Chondrocyte (in vitro differentiated cells): ENCODE measurements around the gene NGEF. TPM values are rescaled to one million over a fixed set of nuclear protein-coding genes. Genes with fewer than 3 reads are reported as not detected.
A peak's percentile ranks its signal among the peaks of the same experiment; 100 is the strongest.

Experiments
- DNase-seq: peaks from one replicate; pipeline ENCODE4 v3.0.0; 2021; ENCODE audit warnings: mixed read lengths, low spot score
- H3K27ac Mint-ChIP-seq: one replicate; pipeline ENCODE4 v1.8.0; 2021; ENCODE audit warnings: mild to moderate bottlenecking, moderate library complexity, mixed read lengths; ENCODE audit not compliant: unreplicated experiment
- H3K27me3 Mint-ChIP-seq: 2 replicates; pipeline ENCODE4 v1.8.0; 2021; ENCODE audit warnings: low read depth, mixed read lengths
- H3K36me3 Mint-ChIP-seq: 2 replicates; pipeline ENCODE4 v1.8.0; 2021; ENCODE audit warnings: low read depth, mixed read lengths
- H3K4me1 Mint-ChIP-seq: 2 replicates; pipeline ENCODE4 v1.8.0; 2021; ENCODE audit warnings: low read depth, mild to moderate bottlenecking, mixed read lengths
- H3K4me3 Mint-ChIP-seq: one replicate; pipeline ENCODE4 v1.8.0; 2021; ENCODE audit warnings: mild to moderate bottlenecking, moderate library complexity, mixed read lengths; ENCODE audit not compliant: unreplicated experiment
- H3K9me3 Mint-ChIP-seq: 2 replicates; pipeline ENCODE4 v1.8.0; 2021; ENCODE audit warnings: low read depth, mixed read lengths
- total RNA-seq: library from RNA; stranded (reverse); gene quantifications from 3 replicates; pipeline ENCODE4 v1.2.1, GENCODE V29; 2021
- TF ChIP-seq, protein P1 (sequence below): fragments of 200-600 bp; sonication (generic); IDR thresholded peaks from 2 replicates; pipeline ENCODE4 v1.5.0; 2021; ENCODE audit warnings: antibody characterized with exemption, mild to moderate bottlenecking, moderate library complexity

The NGEF gene
- total RNA-seq, 1 donor from 2014 or later, result 0.10 TPM

DNA sequence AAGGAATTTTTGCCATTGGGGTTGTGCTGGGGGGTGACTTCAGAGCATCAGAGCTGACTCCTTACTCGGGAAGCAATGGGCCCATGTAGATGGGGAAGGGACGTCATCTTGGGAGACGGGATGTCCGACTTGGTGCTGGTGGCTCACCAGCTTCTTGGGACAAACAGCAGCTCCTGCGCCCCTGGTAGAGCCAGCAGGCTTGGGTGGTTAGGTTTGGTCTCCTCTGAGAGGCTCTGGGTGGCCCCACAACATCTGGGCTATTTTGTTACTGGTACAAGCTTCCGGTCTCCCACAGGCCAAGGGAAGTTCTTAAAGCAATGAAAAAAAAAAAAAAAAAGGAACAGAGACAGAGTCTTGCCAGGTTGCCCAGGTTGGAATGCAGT is 1.8 kb downstream of the NGEF start:
- Mint-ChIP-seq H3K4me1 (peaks cover 15% of the 10 kb centered on the region), H3K27ac (no peak overlapping the region), H3K4me3 (no peak overlapping the region), H3K27me3 (no peaks in the 10 kb centered on the region), H3K36me3 (no peaks in the 10 kb centered on the region), H3K9me3 (peaks cover 3% of the 10 kb centered on the region)
- TF ChIP-seq, protein P1, sequence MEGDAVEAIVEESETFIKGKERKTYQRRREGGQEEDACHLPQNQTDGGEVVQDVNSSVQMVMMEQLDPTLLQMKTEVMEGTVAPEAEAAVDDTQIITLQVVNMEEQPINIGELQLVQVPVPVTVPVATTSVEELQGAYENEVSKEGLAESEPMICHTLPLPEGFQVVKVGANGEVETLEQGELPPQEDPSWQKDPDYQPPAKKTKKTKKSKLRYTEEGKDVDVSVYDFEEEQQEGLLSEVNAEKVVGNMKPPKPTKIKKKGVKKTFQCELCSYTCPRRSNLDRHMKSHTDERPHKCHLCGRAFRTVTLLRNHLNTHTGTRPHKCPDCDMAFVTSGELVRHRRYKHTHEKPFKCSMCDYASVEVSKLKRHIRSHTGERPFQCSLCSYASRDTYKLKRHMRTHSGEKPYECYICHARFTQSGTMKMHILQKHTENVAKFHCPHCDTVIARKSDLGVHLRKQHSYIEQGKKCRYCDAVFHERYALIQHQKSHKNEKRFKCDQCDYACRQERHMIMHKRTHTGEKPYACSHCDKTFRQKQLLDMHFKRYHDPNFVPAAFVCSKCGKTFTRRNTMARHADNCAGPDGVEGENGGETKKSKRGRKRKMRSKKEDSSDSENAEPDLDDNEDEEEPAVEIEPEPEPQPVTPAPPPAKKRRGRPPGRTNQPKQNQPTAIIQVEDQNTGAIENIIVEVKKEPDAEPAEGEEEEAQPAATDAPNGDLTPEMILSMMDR, result no peak
- peak; percentile 28 for DNase-seq

DNA sequence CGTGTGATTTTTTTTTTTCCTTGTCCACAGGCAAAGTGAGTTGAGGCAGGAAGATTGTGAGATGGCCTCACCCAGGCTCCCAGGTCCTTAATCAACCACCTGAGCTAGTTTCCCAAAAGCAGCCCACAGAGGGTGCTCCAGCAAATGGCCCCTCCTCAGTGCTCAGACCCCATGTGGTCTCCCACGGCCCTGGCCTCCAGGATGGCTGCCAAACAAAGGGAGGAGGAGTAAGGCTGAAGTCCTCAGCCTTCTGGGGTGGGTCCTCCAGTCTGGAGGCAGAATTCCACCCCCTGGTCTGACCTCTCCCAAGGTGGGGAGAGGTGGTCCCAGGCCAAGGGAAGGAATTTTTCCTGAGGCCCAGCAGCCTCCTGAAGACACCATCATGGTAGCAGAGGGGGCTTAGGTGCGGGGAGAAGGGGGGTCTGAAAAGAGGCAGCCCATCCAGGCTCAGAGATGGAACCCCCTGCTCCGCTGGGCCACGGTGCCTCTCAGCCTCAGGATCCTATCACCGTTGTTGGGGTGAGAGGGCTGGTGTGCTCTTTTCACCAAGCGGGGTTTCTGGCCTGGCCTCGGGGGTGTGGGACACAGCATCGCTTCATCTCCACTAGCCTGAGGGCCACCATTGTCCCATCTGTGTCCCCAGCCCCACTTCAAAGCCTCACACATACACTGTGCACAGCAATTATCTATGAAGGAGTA is 2.3 kb downstream of the NGEF start:
- Mint-ChIP-seq H3K4me1 (peaks cover 15% of the 10 kb centered on the region), H3K27ac (no peak overlapping the region), H3K4me3 (no peak overlapping the region), H3K36me3 (no peaks in the 10 kb centered on the region), H3K9me3 (peaks cover 3% of the 10 kb centered on the region), H3K27me3 (no peaks in the 10 kb centered on the region)
- peak; percentile 39 for DNase-seq
- TF ChIP-seq, protein P1, result no peak

GRCh38 chr2:233009661-233010060 is 3.4 kb downstream of the NGEF start:
- DNase-seq, result peak; percentile 40
- Mint-ChIP-seq H3K4me3 (no peak overlapping the region), H3K9me3 (no peaks in the 10 kb centered on the region), H3K27ac (no peak overlapping the region), H3K27me3 (peaks cover 6% of the 10 kb centered on the region), H3K4me1 (peaks cover 15% of the 10 kb centered on the region), H3K36me3 (no peaks in the 10 kb centered on the region)
- TF ChIP-seq, protein P1, result no peak

DNA sequence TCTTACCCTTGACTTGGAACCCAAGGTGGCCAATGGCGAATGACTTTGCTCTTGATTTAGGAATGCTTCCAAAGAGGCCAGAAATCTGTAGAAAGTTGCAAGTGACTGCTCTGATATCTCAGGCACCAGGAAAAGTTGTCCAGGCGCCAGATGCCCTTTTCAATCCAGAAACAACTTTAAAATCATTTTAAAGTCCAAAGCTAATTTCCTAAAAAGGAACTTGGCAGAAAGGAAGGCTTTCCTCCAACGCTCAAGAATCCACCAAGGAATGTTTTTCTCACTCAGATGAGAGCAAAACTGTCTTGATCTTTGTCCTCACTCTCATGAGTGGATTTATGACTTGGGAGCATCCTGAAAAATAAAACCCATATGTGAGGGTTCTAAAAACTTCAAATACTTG is 5.3 kb downstream of the NGEF start:
- Mint-ChIP-seq H3K27me3 (peaks cover 12% of the 10 kb centered on the region), H3K36me3 (no peaks in the 10 kb centered on the region), H3K4me3 (no peak overlapping the region), H3K27ac (no peak overlapping the region), H3K9me3 (no peaks in the 10 kb centered on the region), H3K4me1 (peaks cover 15% of the 10 kb centered on the region)
- DNase-seq, result no peak
- TF ChIP-seq, protein P1, result no peak

GRCh38 chr2:233007270-233007669 is 5.8 kb downstream of the NGEF start:
- Mint-ChIP-seq H3K4me3 (no peak overlapping the region), H3K4me1 (peaks cover 15% of the 10 kb centered on the region), H3K36me3 (no peaks in the 10 kb centered on the region), H3K27ac (no peak overlapping the region), H3K27me3 (peaks cover 12% of the 10 kb centered on the region), H3K9me3 (no peaks in the 10 kb centered on the region)
- DNase-seq, result peak; percentile 24
- TF ChIP-seq, protein P1, result no peak
